GM23338 (cell line): ENCODE data around the gene HOXC5. TPM values are rescaled to one million over a fixed set of nuclear protein-coding genes. Genes with fewer than 3 reads are reported as not detected.

ENCODE experiments used
- ATAC-seq: fragments of 200-7000 bp; cut with Tn5 transposase; 3 replicates; pipeline ENCODE4 v1.9.1; 2020
- DNase-seq: peaks from one replicate; pipeline ENCODE4 v3.0.0-alpha.2; 2015; ENCODE audit warnings: low spot score
- H2AFZ ChIP-seq: fragments of 200-600 bp; sonication (generic); 2 replicates; pipeline ENCODE4 v1.8.0; 2016; ENCODE audit warnings: antibody characterized with exemption, mild to moderate bottlenecking, moderate library complexity
- H3F3A ChIP-seq: fragments of 200-600 bp; sonication (generic); replicated peaks from 2 replicates; pipeline ENCODE4 v1.8.0; 2017; ENCODE audit warnings: antibody characterized with exemption, mixed run types, low read depth
- H3K27ac ChIP-seq: fragments of 200-600 bp; sonication (generic); 2 replicates; pipeline ENCODE4 v1.6.1; 2016; ENCODE audit warnings: low read depth
- H3K27me3 ChIP-seq: fragments of 200-600 bp; sonication (generic); 2 replicates; pipeline ENCODE4 v1.8.0; 2016; ENCODE audit warnings: mild to moderate bottlenecking, mixed run types, moderate library complexity; ENCODE audit not compliant: insufficient read depth
- H3K36me3 ChIP-seq: fragments of 200-600 bp; sonication (generic); 2 replicates; pipeline ENCODE4 v1.8.0; 2016; ENCODE audit warnings: mild to moderate bottlenecking; ENCODE audit not compliant: insufficient read depth
- H3K4me1 ChIP-seq: fragments of 200-600 bp; sonication (generic); 2 replicates; pipeline ENCODE4 v1.8.0; 2016; ENCODE audit warnings: mild to moderate bottlenecking, moderate library complexity; ENCODE audit not compliant: insufficient read depth
- H3K4me2 ChIP-seq: fragments of 200-600 bp; sonication (generic); 2 replicates; pipeline ENCODE4 v1.7.1; 2017; ENCODE audit warnings: mixed run types
- H3K4me3 ChIP-seq: fragments of 200-600 bp; sonication (generic); 2 replicates; pipeline ENCODE4 v1.6.1; 2016; ENCODE audit warnings: mixed run types
- H3K79me2 ChIP-seq: fragments of 200-600 bp; sonication (generic); replicated peaks from 2 replicates; pipeline ENCODE4 v1.8.0; 2017; ENCODE audit warnings: mild to moderate bottlenecking; ENCODE audit not compliant: insufficient read depth
- H3K9me2 ChIP-seq: fragments of 200-600 bp; sonication (generic); 2 replicates; pipeline ENCODE4 v1.8.0; 2017; ENCODE audit not compliant: insufficient read depth
- H4K20me1 ChIP-seq: fragments of 200-600 bp; sonication (generic); replicated peaks from 2 replicates; pipeline ENCODE4 v1.8.0; 2017; ENCODE audit warnings: mild to moderate bottlenecking; ENCODE audit not compliant: insufficient read depth
- H3K27ac Mint-ChIP-seq: 2 replicates; pipeline ENCODE4 v1.8.0; 2020; ENCODE audit warnings: inconsistent platforms, mild to moderate bottlenecking, moderate library complexity, mixed read lengths
- H3K27me3 Mint-ChIP-seq: 3 replicates; pipeline ENCODE4 v1.8.0; 2022; ENCODE audit warnings: low read depth, mild to moderate bottlenecking, moderate library complexity, mixed read lengths, inconsistent platforms; ENCODE audit not compliant: insufficient read depth, poor library complexity
- H3K36me3 Mint-ChIP-seq: 3 replicates; pipeline ENCODE4 v1.8.0; 2021; ENCODE audit warnings: low read depth, mild to moderate bottlenecking, inconsistent platforms, moderate library complexity, mixed read lengths
- H3K4me1 Mint-ChIP-seq: 3 replicates; pipeline ENCODE4 v1.8.0; 2020; ENCODE audit warnings: mild to moderate bottlenecking, inconsistent platforms, mixed read lengths
- H3K4me3 Mint-ChIP-seq: 3 replicates; pipeline ENCODE4 v1.8.0; 2021; ENCODE audit warnings: moderate library complexity, mild to moderate bottlenecking, inconsistent platforms, mixed read lengths
- H3K9me3 Mint-ChIP-seq: 3 replicates; pipeline ENCODE4 v1.8.0; 2020; ENCODE audit warnings: moderate library complexity, mild to moderate bottlenecking, inconsistent platforms, mixed read lengths
- CREB1 ChIP-seq: fragments of 250-450 bp; sonication (Bioruptor Pico); IDR thresholded peaks from 2 replicates; pipeline ENCODE4 v1.5.0; 2020; ENCODE audit warnings: low read depth, mild to moderate bottlenecking, moderate library complexity
- CTCF ChIP-seq, 2 experiments: fragments of 200-600 bp in 1 of 2; sonication (generic) in 1 of 2; conservative IDR thresholded peaks; 2 replicates each; pipeline versions ENCODE4 v1.5.1 to v1.6.1; 2016 to 2017; ENCODE audit warnings: antibody characterized with exemption in 2 of 2, low read depth in 2 of 2, mild to moderate bottlenecking in 2 of 2, moderate library complexity in 1 of 2
- ETS1 ChIP-seq: IDR thresholded peaks from 2 replicates; pipeline ENCODE4 v1.6.1; 2016; ENCODE audit warnings: antibody characterized with exemption
- EZH2 ChIP-seq: fragments of 200-600 bp; sonication (generic); IDR thresholded peaks from one replicate; pipeline ENCODE4 v1.8.0; 2017; ENCODE audit warnings: antibody characterized with exemption, mild to moderate bottlenecking, low read depth; ENCODE audit not compliant: unreplicated experiment
- EZH2phosphoT487 ChIP-seq: fragments of 200-600 bp; sonication (generic); IDR thresholded peaks from one replicate; pipeline ENCODE4 v1.8.1; 2018; ENCODE audit warnings: antibody characterized with exemption; ENCODE audit not compliant: unreplicated experiment
- JUNB ChIP-seq: IDR thresholded peaks from one replicate; pipeline ENCODE4 v1.6.1; 2016; ENCODE audit warnings: antibody characterized with exemption; ENCODE audit not compliant: unreplicated experiment
- NANOG ChIP-seq: IDR thresholded peaks from 2 replicates; pipeline ENCODE4 v1.6.1; 2016; ENCODE audit warnings: antibody characterized with exemption, borderline replicate concordance
- REST ChIP-seq: IDR thresholded peaks from one replicate; pipeline ENCODE4 v1.6.1; 2018; ENCODE audit warnings: antibody characterized with exemption; ENCODE audit not compliant: unreplicated experiment
- STAT1 ChIP-seq: IDR thresholded peaks from one replicate; pipeline ENCODE4 v1.6.1; 2016; ENCODE audit warnings: antibody characterized with exemption; ENCODE audit not compliant: unreplicated experiment
- ZNF114 ChIP-seq: fragments of 250-450 bp; sonication (Bioruptor Pico); IDR thresholded peaks from 2 replicates; pipeline ENCODE4 v1.5.0; 2020; ENCODE audit warnings: mild to moderate bottlenecking, moderate library complexity
- ZNF462 ChIP-seq: fragments of 250-450 bp; sonication (Bioruptor Pico); IDR thresholded peaks from 2 replicates; pipeline ENCODE4 v1.5.0; 2020; ENCODE audit warnings: mild to moderate bottlenecking, moderate library complexity
- polyA plus RNA-seq: library from polyadenylated mRNA; unstranded; fragments of >200 nt; fragmentation: Nextera tagmentation; extraction: Ambion mirVana; gene quantifications from 2 replicates; pipeline ENCODE4 v1.2.1, GENCODE V29; 2016
- total RNA-seq: library from RNA; depleted of rRNA; stranded (reverse); fragments of >200 nt; shearing (Covaris generic); gene quantifications from 2 replicates; pipeline ENCODE4 v1.2.3, GENCODE V29; 2014

The HOXC5 gene
- total and polyA plus RNA-seq, 2 experiments from 2014 or later: not detected

GRCh38 chr12:54075409-54075808 lies 42.6 kb downstream of the HOXC5 start:
- Histone ChIP-seq H3K9me2 (no peaks in the 10 kb centered on the region), H3K27ac (peak overlapping the region; percentile 12; the same call in 1 of the 2 replicates), H3K4me1 (peaks cover 51% of the 10 kb centered on the region), H4K20me1 (no peaks in the 10 kb centered on the region; the same call in none of the 2 replicates), H3F3A (0 out of 2 replicates have a peak, but pooled peaks cover 13% of the 10 kb centered on the region), H2AFZ (no peak overlapping the region), H3K27me3 (peaks cover 94% of the 10 kb centered on the region), H3K36me3 (no peaks in the 10 kb centered on the region), H3K4me3 (peak overlapping the region; percentile 26), H3K4me2 (peak overlapping the region; percentile 61), H3K79me2 (no peaks in the 10 kb centered on the region)
- peak; percentile 38 for ATAC-seq
- H3K9me3 Mint-ChIP-seq: no peaks in the 10 kb centered on the region; the same call in 2 of the 3 replicates
- peak; percentile 51 for DNase-seq
- no peak overlapping the region for H3K27ac Mint-ChIP-seq
- TF ChIP-seq NANOG (no peak), ZNF114 (CRISPR knock-in tag) (no peak), EZH2 (no peak), REST (no peak), EZH2phosphoT487 (no peak), STAT1 (no peak), ZNF462 (CRISPR knock-in tag) (no peak), CREB1 (CRISPR knock-in tag) (no peak), ETS1 (no peak), CTCF (conservative IDR thresholded peaks at IDR 0.05; ENCODE audit: low read depth in 2 of 2) (no peak), JUNB (no peak)
- H3K36me3 Mint-ChIP-seq: no peaks in the 10 kb centered on the region
- peaks cover 63% of the 10 kb centered on the region for H3K27me3 Mint-ChIP-seq
- peak overlapping the region; percentile 22; the same call in 2 of the 3 replicates for H3K4me3 Mint-ChIP-seq
- peaks cover 52% of the 10 kb centered on the region for H3K4me1 Mint-ChIP-seq
